Tibial artery (tissue), 4 donors: ENCODE measurements around the gene YPEL5.
A peak's percentile ranks its signal among the peaks of the same experiment; 100 is the strongest.

Source experiments
- DNase-seq, 2 donors: peaks; one replicate each; pipeline ENCODE4 v3.0.0-alpha.2; 2019
- H3K27ac ChIP-seq, 2 donors: fragments of 200-600 bp; sonication (generic) in 1 of 2; 1 replicate in 1 of 2; 2 replicates in 1 of 2; pipeline ENCODE4 v1.5.1; 2018 to 2019; ENCODE audit warnings: mild to moderate bottlenecking in 1 of 2
- H3K27me3 ChIP-seq, 2 donors: fragments of 200-600 bp; sonication (generic) in 1 of 2; one replicate each; pipeline versions ENCODE4 v1.5.1 to v1.6.0; 2016 to 2019
- H3K36me3 ChIP-seq, 3 donors: fragments of 200-600 bp; sonication (generic) in 2 of 3; one replicate each; pipeline ENCODE4 v1.5.1; 2016 to 2019; ENCODE audit warnings: mild to moderate bottlenecking in 2 of 3
- H3K4me1 ChIP-seq, 4 donors: fragments of 200-600 bp; sonication (generic) in 2 of 4; 1 replicate in 3 of 4; 2 replicates in 1 of 4; pipeline ENCODE4 v1.5.1; 2016 to 2019
- H3K4me3 ChIP-seq, 2 donors: fragments of 200-600 bp; sonication (generic) in 1 of 2; 1 replicate in 1 of 2; 2 replicates in 1 of 2; pipeline ENCODE4 v1.5.1; 2018 to 2019; ENCODE audit warnings: mild to moderate bottlenecking in 2 of 2
- H3K9me3 ChIP-seq, 3 donors: fragments of 200-600 bp; sonication (generic) in 1 of 3; one replicate each; pipeline ENCODE4 v1.5.1; 2016 to 2019
- intact Hi-C: fragments of 100-400 bp; cut with DNase I; formaldehyde crosslinking; loops from one replicate; pipeline ENCODE4 v1.15.0; 2023; ENCODE audit warnings: low total_unique reads
- TF ChIP-seq, protein P1 (sequence below), 2 experiments: fragments of 200-600 bp in 1 of 2; fragments of 450-650 bp in 1 of 2; IDR thresholded peaks; one replicate each; pipeline ENCODE4 v1.5.1; 2017 to 2019; ENCODE audit warnings: antibody characterized with exemption in 2 of 2, mild to moderate bottlenecking in 1 of 2, moderate library complexity in 1 of 2

The YPEL5 gene

DNA sequence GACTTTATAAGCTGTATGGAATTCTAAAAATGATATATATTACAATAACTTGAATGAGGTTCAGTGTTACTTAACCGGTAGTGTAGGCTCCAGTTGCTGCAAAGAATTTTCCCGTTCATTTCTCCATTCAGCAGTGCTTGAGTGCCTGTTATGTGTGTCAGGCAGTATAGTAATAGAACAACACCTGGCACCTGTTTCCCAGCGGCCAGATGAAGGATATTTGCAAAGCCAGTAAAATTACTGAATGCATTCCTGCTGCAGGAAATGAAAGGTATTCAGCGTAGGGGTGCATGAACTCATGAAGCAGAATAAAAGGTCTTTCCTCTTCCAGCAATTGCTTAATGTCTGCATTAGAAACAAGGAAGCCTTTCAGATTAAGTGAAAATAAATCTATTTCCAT is 18.8 kb downstream of the YPEL5 start:
- Histone ChIP-seq H3K27ac (no peak overlapping the region), H3K4me3 (no peak overlapping the region), H3K4me1 (no peaks in the 10 kb centered on the region), H3K36me3 (peaks cover 2 to 35% (median 12%) of the 10 kb centered on the region in 3 donors), H3K27me3 (no peaks in the 10 kb centered on the region), H3K9me3 (no peaks in the 10 kb centered on the region)
- intact Hi-C loops, result loop anchor here (5.0 kb wide), 1 partner anchor 542 kb away; no protein-coding TSS in a partner anchor
- DNase-seq, result no peak
- TF ChIP-seq, protein P1, sequence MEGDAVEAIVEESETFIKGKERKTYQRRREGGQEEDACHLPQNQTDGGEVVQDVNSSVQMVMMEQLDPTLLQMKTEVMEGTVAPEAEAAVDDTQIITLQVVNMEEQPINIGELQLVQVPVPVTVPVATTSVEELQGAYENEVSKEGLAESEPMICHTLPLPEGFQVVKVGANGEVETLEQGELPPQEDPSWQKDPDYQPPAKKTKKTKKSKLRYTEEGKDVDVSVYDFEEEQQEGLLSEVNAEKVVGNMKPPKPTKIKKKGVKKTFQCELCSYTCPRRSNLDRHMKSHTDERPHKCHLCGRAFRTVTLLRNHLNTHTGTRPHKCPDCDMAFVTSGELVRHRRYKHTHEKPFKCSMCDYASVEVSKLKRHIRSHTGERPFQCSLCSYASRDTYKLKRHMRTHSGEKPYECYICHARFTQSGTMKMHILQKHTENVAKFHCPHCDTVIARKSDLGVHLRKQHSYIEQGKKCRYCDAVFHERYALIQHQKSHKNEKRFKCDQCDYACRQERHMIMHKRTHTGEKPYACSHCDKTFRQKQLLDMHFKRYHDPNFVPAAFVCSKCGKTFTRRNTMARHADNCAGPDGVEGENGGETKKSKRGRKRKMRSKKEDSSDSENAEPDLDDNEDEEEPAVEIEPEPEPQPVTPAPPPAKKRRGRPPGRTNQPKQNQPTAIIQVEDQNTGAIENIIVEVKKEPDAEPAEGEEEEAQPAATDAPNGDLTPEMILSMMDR (IDR thresholded peaks at IDR 0.05), result no peak

DNA sequence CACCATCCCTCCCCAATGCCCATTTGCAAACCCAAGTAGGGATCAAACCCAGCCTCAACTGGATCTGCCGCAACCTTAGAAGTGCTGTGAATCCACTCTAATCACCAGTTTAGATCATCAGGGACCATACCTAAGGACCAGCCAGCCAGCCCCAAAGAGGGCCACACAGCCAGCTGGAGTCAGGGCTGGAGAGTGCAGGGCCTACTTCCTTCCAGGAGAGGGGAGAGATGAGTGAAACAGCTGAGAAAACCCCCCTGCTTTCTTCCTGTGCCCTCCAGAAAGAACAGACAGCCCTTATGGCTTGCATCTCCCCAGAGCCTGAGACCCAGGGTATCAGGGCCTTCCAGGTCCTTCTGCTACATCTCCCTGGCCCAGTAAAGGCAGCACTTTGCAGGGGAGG is 25.8 kb downstream of the YPEL5 start:
- TF ChIP-seq, protein P1 (IDR thresholded peaks at IDR 0.05), result no peak
- Histone ChIP-seq H3K27me3 (no peaks in the 10 kb centered on the region), H3K36me3 (peaks cover 0 to 14% (median 0%) of the 10 kb centered on the region in 3 donors), H3K4me1 (peaks cover 0 to 5% (median 0%) of the 10 kb centered on the region in 4 donors), H3K27ac (no peak overlapping the region), H3K9me3 (no peaks in the 10 kb centered on the region), H3K4me3 (no peak overlapping the region)
- intact Hi-C loops, result no loop called here
- no peak for DNase-seq

GRCh38 chr2:30177440-30177839 is 30.6 kb downstream of the YPEL5 start:
- H3K4me3 ChIP-seq, result no peak overlapping the region
- no peaks in the 10 kb centered on the region for H3K36me3 ChIP-seq
- TF ChIP-seq, protein P1 (IDR thresholded peaks at IDR 0.05), result no peak
- H3K27ac ChIP-seq, result peak overlapping the region in 1 of 2 donors; percentile 23
- peaks cover 0 to 14% (median 0%) of the 10 kb centered on the region in 4 donors for H3K4me1 ChIP-seq
- no peaks in the 10 kb centered on the region for H3K27me3 ChIP-seq
- no peaks in the 10 kb centered on the region for H3K9me3 ChIP-seq
- no peak for DNase-seq
- intact Hi-C loops, result no loop called here

DNA sequence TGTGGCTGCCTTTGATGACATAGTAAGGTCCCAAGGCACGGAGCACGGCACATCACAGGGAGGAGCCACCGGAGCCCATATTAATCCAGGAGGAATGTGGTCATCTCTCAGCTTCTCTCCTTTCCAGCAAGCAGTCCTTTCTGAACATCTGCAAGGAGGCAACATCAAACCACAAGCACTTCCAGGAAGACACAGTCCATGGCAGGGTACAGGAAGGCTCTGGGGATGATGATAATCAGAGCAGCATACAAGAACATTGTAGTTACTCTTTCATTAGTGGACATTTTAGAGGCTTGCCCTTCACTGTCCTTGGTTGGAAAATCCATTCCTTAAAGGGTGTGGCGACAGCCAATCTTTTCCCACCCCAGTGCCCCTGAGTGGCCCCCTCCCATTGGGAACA is 31.1 kb downstream of the YPEL5 start:
- Histone ChIP-seq H3K36me3 (no peaks in the 10 kb centered on the region), H3K27ac (peak overlapping the region in 1 of 2 donors; percentile 23), H3K9me3 (no peaks in the 10 kb centered on the region), H3K27me3 (no peaks in the 10 kb centered on the region), H3K4me1 (peaks cover 0 to 14% (median 0%) of the 10 kb centered on the region in 4 donors), H3K4me3 (no peak overlapping the region)
- TF ChIP-seq, protein P1 (IDR thresholded peaks at IDR 0.05), result no peak
- intact Hi-C loops, result no loop called here
- DNase-seq, result peak in 1 of 2 donors; percentile 43

GRCh38 chr2:30178618-30179434 is 32.0 kb downstream of the YPEL5 start:
- Histone ChIP-seq H3K27me3 (no peaks in the 10 kb centered on the region), H3K4me3 (no peak overlapping the region), H3K4me1 (peaks cover 0 to 14% (median 0%) of the 10 kb centered on the region in 4 donors), H3K27ac (peak overlapping the region in 1 of 2 donors; percentile 8), H3K36me3 (no peaks in the 10 kb centered on the region), H3K9me3 (no peaks in the 10 kb centered on the region)
- TF ChIP-seq, protein P1 (IDR thresholded peaks at IDR 0.05), result no peak
- DNase-seq, result peak in 1 of 2 donors; percentile 63
- intact Hi-C loops, result no loop called here
